Ecto neural progenitor cell (in vitro differentiated cells): ENCODE data around the gene C19orf12.

ENCODE experiments used
- DNase-seq: peaks from one replicate; pipeline ENCODE4 v3.0.0-alpha.2; 2018; ENCODE audit warnings: low spot score

Gene C19orf12

DNA sequence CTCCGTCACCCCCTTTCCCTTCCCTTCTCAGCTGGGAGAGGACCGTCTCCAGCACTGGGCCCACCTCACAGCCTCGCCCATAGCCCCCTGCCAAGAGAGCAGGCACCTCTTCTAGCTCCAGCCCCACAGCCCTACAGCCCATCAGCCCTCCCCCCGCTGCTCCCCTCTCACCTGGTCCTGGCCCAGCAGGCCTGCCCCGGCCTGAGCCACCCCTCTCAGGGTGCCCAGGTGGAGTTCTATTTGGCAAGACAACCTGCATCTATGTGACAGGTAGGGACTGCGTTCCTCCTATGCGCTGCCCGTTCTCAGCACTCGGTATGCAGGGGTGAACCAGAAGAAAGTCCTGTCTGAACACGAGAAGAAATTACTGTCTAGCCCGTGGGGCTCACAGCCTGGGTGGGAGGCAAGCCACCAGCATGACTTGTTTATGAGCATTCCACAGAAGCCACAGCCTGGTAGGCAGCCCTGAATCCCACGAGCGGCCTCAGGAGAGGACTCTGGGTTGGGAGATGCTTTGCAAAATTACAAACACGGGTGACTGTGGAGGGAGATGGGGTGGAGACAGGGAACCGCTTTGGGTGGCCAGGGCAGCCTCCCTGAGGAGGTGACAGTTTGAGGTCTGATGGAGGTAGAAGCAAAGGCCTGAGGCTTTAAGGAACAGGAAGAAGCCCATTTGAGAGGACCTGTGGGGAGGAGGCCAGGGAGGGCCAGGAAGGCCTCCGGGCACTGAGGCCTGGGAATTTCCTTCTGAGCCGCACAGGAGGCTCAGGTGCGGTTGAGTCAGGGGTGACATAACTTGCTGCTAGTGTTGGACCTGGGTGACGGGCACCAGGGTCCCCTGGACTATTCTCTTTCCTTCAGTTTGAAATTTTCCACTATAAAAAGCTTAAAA lies 51.0 kb downstream of the C19orf12 start:
- DNase-seq: no peak

DNA sequence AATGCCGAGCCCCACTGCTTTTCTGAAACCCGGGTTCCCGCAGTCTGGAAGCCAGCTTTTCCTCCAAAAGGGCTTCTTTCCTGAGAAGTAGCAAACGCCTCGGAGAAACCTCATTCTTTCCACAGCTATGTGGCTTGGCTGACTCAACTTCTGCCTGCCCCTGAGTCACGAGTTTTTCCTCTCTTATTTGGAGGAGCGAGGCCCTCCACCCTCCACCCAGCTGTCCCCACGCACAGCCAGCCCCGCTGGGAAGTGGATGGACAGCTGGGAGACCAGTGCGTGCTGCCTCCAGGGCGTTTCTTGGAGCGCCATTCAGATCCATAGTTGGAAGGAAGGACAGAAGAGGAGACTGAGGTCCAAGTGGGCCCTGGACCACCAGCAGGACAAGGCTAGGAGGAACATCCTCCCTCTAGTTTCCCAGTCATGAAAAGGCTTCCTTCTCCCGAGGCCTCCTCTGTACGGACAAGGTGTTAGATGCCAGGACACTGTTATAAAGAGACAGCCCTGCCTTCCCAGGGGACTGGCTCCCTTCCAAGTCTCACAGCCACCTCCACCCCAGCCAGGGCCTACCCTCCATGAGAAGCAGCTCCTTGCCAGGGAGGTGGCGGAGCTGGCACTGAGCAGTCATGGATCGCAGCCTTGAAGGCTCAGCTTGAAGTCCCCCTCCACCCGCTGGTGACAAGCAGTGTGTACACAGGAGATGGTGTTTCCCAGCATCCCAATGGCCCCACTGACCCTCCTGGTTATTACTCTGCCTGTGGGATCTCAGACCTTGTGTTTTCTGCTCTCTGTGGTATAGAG lies 52.3 kb downstream of the C19orf12 start:
- no peak for DNase-seq

DNA sequence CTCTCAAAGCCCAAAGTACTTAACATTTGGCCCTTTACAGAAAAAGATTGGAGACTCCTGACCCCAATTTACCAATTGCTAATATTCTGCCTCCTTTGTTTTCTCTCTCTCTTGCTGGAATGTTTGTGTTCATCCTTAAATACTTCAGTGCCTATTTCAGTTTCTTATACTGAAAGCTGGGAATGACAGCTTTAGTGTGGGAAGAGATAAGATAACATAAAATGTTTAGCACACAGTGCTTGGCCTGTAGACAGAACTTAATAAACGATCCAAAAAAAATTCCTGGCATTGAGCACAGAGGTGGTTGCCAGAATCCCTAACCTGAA lies 52.8 kb downstream of the C19orf12 start:
- DNase-seq: no peak

DNA sequence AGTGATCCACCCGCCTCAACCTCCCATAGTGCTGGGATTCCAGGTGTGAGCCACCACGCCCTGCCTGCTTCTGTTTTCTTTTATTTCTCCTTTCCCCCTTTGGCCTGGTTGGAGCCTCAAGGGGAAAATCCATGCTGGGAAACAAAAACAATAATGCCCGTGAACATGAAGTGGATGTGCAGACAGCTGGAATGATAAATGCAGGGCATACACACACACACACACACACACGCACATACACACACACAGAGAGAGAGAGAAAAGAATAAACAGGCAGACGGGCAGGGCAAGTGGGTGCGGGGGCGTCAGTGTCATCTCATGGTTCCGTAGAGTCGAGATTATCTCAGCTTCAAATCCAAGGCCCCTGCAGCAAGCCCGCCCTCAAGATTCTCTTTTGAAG lies 54.2 kb downstream of the C19orf12 start:
- no peak for DNase-seq

GRCh38 chr19:29658221-29658991 lies 56.7 kb downstream of the C19orf12 start:
- DNase-seq: no peak

DNA sequence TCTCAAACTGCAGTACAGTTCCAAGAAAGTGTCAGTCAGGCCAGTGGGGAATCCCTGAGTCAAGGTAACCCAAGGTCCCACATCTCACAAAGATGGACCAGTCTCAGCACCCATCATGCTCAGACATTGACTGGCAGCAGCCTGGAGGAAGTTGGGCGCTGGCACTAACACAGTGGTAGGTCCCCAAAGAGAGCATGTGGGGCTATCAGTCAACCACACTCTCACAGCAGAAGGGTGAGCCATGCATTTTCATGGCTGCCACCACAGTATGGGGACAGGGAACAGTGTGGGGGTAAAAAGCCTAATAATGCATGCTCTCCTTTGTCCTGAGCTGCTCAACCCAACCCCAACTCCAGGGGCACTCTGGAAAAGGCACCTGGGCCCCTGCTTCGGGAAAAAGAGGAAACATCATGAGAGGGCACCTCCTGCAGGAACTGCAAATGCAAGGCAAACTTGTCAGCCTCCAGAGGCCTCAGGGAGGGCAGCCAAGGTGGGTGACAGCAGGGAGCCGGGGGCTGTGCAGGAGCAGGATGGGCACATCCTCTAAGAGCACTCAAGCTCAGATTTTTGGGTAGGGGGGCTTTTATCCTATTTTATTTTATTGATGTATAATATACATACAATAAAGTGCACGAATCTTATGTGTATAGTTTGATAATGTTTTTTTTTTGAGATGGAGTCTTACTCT lies 59.3 kb downstream of the C19orf12 start:
- DNase-seq: no peak

GRCh38 chr19:29653398-29653797 lies 61.7 kb downstream of the C19orf12 start:
- DNase-seq: no peak

DNA sequence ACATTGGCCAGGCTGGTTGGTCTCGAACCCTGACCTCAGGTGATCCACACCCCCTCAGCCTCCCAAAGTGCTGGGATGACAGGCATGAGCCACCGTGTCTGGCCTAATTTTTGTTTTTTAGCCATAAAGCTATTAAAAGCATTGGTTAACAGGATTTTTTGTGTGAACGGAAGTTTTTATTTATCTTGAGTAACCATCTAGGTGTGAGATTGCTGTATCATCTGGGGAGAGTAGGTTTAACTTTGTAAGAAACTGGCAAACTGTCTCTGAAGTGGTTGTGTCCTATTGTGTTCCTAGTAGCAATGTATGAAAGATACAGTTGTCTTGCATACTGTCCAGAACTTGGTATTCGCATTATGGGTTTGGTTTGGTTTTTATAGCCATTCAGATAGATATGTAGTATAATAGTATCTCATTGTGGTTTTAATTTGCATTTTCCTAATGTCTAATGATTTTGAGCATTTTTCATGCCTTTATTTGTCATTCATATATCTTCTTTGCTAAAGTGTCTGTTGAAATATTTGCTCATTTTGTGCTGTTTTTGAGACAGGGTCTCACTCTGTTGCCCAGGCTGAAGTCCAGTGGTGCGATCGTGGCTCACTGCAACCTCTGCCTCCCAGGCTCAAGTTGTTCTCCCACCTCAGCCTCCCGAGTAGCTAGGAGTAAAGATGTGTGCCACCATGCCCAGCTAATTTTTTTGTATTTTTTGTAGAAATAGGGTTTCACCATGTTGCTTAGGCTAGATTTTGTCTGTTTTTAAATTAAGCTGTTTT lies 63.3 kb downstream of the C19orf12 start:
- no peak for DNase-seq

DNA sequence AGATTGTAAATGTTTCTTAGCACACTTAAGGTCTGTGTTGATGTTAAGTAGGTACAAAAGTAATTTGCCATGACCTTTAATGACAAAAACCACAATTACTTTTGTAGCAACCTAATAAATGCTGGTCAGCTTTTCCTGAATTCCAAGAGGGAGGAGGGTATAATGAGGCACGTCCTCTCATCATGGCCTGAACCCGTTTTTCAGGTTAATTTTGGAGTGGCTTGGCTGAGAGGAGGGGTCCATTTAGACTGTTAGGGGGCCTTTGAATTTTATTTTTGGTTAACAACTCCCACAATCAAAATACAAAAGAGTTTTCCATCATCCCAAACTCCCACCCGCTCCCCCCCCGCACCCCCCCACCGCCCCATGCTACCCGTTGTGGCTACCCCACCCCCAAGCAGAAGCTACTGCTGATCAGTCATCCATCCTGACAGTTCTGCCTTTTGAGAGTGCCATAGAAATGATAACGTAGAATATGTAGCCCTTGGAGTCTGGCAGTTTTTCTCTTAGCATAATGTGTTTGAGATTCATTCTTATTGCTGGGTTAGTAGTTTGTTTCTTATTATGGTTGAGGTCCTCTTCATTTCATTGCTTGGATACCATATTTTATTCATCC lies 64.2 kb downstream of the C19orf12 start:
- no peak for DNase-seq
